HepG2 (cell line): ENCODE results near the gene RPS6KA2. TPM values are rescaled to one million over a fixed set of nuclear protein-coding genes. Genes with fewer than 3 reads are reported as not detected.
A peak's percentile ranks its signal among the peaks of the same experiment; 100 is the strongest.

Experiments used
- ATAC-seq: fragments of 200-7000 bp; cut with Tn5 transposase; 3 replicates; pipeline ENCODE4 v1.9.1; 2020; ENCODE audit warnings: mild to moderate bottlenecking, moderate library complexity
- BruUV-seq: library from RNA; stranded (reverse); fragments of 400-500 nt; replicated peaks from 2 replicates; lab custom pipeline; 2021; lab: Mats Ljungman, UMichigan
- CTCF ChIA-PET: fragments of 300-600 bp; formaldehyde crosslinking; extraction: SDS; loops from one replicate; lab custom pipeline; 2021; ENCODE audit warnings: low total read pairs, inconsistent platforms, low intra/inter-chr PET ratio; lab: Yijun Ruan, JAX
- POLR2A ChIA-PET: fragments of 350-600 bp; sonication (Branson Sonifier 250); formaldehyde crosslinking; loops from one replicate; lab custom pipeline; 2020; ENCODE audit warnings: antibody characterized with exemption, inconsistent platforms; lab: Yijun Ruan, JAX
- DNase-seq: peaks from one replicate; pipeline ENCODE4 v3.0.0-alpha.2; 2015; ENCODE audit warnings: low spot score
- FAIRE-seq: peaks from 3 replicates; lab custom pipeline; 2011; peaks lifted over from hg19 to GRCh38; lab: Jason Lieb, UNC
- H2AFZ ChIP-seq: one replicate; pipeline ENCODE4 v1.6.1; 2011; ENCODE audit warnings: low read length, inconsistent platforms
- H3K27ac ChIP-seq: fragments of 300-600 bp; 3 replicates; pipeline ENCODE4 v1.8.0; 2011; ENCODE audit warnings: mixed run types, mild to moderate bottlenecking, mixed read lengths, low read length, inconsistent platforms; ENCODE audit not compliant: insufficient read depth; ENCODE audit errors: extremely low read length
- H3K27me3 ChIP-seq, 2 experiments: fragments of 200-600 bp in 1 of 2; 2 replicates in 1 of 2; 3 replicates in 1 of 2; pipeline versions ENCODE4 v1.6.0 to v1.8.0; 2011; ENCODE audit warnings: low read length in 2 of 2, mild to moderate bottlenecking in 2 of 2, moderate library complexity in 2 of 2, inconsistent platforms in 1 of 2; ENCODE audit not compliant: insufficient read depth in 2 of 2, control insufficient read depth in 1 of 2
- H3K36me3 ChIP-seq, 2 experiments: fragments of 200-600 bp in 1 of 2; replicated peaks in 1 of 2; 2 replicates in 1 of 2; 3 replicates in 1 of 2; pipeline versions ENCODE4 v1.5.1 to v1.8.0; 2011; ENCODE audit warnings: low read length in 2 of 2, inconsistent platforms in 1 of 2; ENCODE audit not compliant: insufficient read depth in 2 of 2, control insufficient read depth in 1 of 2
- H3K4me1 ChIP-seq: 2 replicates; pipeline ENCODE4 v1.5.1; 2012; ENCODE audit warnings: low read length, inconsistent platforms; ENCODE audit not compliant: insufficient read depth
- H3K4me2 ChIP-seq: 2 replicates; pipeline ENCODE4 v1.6.0; 2011; ENCODE audit warnings: low read depth, low read length, inconsistent platforms
- H3K4me3 ChIP-seq, 3 experiments: fragments of 200-600 bp in 1 of 3; sonication (generic), shearing (Covaris generic) in 1 of 3; replicated peaks in 1 of 3; 2 replicates each; pipeline ENCODE4 v1.5.1; 2011 to 2016; ENCODE audit warnings: low read length in 3 of 3, inconsistent platforms in 2 of 3, low read depth in 2 of 3, mild to moderate bottlenecking in 2 of 3, control low read depth in 1 of 3, mixed read lengths in 1 of 3; ENCODE audit not compliant: insufficient read depth in 1 of 3
- H3K79me2 ChIP-seq: one replicate; pipeline ENCODE4 v1.6.1; 2011; ENCODE audit warnings: low read length, inconsistent platforms; ENCODE audit not compliant: insufficient read depth
- H3K9ac ChIP-seq: 2 replicates; pipeline ENCODE4 v1.6.0; 2011; ENCODE audit warnings: mild to moderate bottlenecking, low read depth, low read length, inconsistent platforms; ENCODE audit not compliant: insufficient read depth
- H3K9me3 ChIP-seq: 2 replicates; pipeline ENCODE4 v1.5.1; 2012; ENCODE audit warnings: mild to moderate bottlenecking, low read length
- H4K20me1 ChIP-seq: 2 replicates; pipeline ENCODE4 v1.6.0; 2011; ENCODE audit warnings: inconsistent platforms, mild to moderate bottlenecking, low read length, moderate library complexity; ENCODE audit not compliant: insufficient read depth
- ATAD3A ChIP-seq: sonication (generic); formaldehyde crosslinking; IDR thresholded peaks from 2 replicates; pipeline ENCODE4 v1.4.0; 2020; ENCODE audit warnings: missing genetic modification reagents
- ATF7 ChIP-seq, 2 experiments: fragments of 450-650 bp in 1 of 2; sonication (generic) in 1 of 2; formaldehyde crosslinking in 1 of 2; IDR thresholded peaks; 2 replicates each; pipeline versions ENCODE4 v1.4.0 to v1.6.1; 2016 to 2020; ENCODE audit warnings: antibody characterized with exemption in 1 of 2, mild to moderate bottlenecking in 1 of 2, missing genetic modification reagents in 1 of 2
- CC2D1A ChIP-seq: sonication (generic); formaldehyde crosslinking; IDR thresholded peaks from 2 replicates; pipeline ENCODE4 v1.8.1; 2023; ENCODE audit warnings: mild to moderate bottlenecking, missing genetic modification reagents
- DR1 ChIP-seq: sonication (generic); formaldehyde crosslinking; IDR thresholded peaks from 2 replicates; pipeline ENCODE4 v1.8.0; 2021; ENCODE audit warnings: mild to moderate bottlenecking, missing genetic modification reagents, inconsistent platforms
- HES4 ChIP-seq: sonication (generic); formaldehyde crosslinking; IDR thresholded peaks from 2 replicates; pipeline ENCODE4 v1.9.0; 2021; ENCODE audit warnings: mild to moderate bottlenecking, missing genetic modification reagents, borderline replicate concordance
- TERF1 ChIP-seq: sonication (generic); formaldehyde crosslinking; IDR thresholded peaks from 2 replicates; pipeline ENCODE4 v1.8.0; 2022; ENCODE audit warnings: mild to moderate bottlenecking, missing genetic modification reagents, moderate library complexity
- ZNF503 ChIP-seq: sonication (generic); formaldehyde crosslinking; IDR thresholded peaks from 2 replicates; pipeline ENCODE4 v1.4.0; 2020; ENCODE audit warnings: missing genetic modification reagents
- WGBS: methylation state at CpG from one replicate; pipeline ENCODE4 v1.1.6; 2017; ENCODE audit warnings: low lambda C conversion rate; 5-methylcytosine and 5-hydroxymethylcytosine counted together
- in situ Hi-C: cut with HindIII; loops from 2 replicates; pipeline ENCODE4 v1.10.0; 2017; ENCODE audit warnings: low pct_unique_long_range_greater_than_20kb; ENCODE audit not compliant: extremely low pct_ligation_motif_present
- intact Hi-C: fragments of 100-400 bp; cut with micrococcal nuclease; formaldehyde crosslinking; loops from one replicate; pipeline ENCODE4 v1.10.0; 2022; ENCODE audit not compliant: unreplicated experiment
- polyA plus RNA-seq, 8 experiments: library from polyadenylated mRNA; depleted of rRNA in 3 of 8; stranded (reverse) in 7 of 8; unstranded in 1 of 8; fragments of >200 nt; fragmentation: Illumina TruSeq in 4 of 8; extraction: Trizol in 4 of 8; gene quantifications; 2 replicates each; pipeline versions ENCODE4 v1.2.1 to v1.2.3, GENCODE V29; 2011 to 2016; ENCODE audit warnings: low read depth in 4 of 8, missing spikeins in 1 of 8, mixed read lengths in 1 of 8; ENCODE audit not compliant: insufficient read depth in 1 of 8
- total RNA-seq, 5 experiments: library from RNA; depleted of rRNA; stranded (reverse); fragments of >200 nt; fragmentation: Illumina TruSeq; extraction: Trizol; gene quantifications; 2 replicates each; pipeline ENCODE4 v1.2.3, GENCODE V29; 2016; ENCODE audit warnings: low read depth in 1 of 5
- TF ChIP-seq, protein P1 (sequence below): sonication (generic); formaldehyde crosslinking; IDR thresholded peaks from 2 replicates; pipeline ENCODE4 v1.4.0; 2020; ENCODE audit warnings: missing genetic modification reagents

The RPS6KA2 gene
- total and polyA plus RNA-seq, 2 of the 13 experiments (the other 11 are each of a cell fraction or from before 2014, with no cell fraction given): 0.22 to 0.38 TPM

- POLR2A ChIA-PET: interaction anchor here (4.0 kb wide), 1 partner anchor 9 kb away, joined by 36 read pairs; no protein-coding TSS in a partner anchor
- in situ Hi-C loops: no loop called here
Observed at GRCh38 chr6:166397849-166398248, 229.2 kb downstream of the RPS6KA2 start.

More at GRCh38 chr6:166397849-166398248, 229.2 kb downstream of the RPS6KA2 start:
- 93% methylated on average over 4 of the region's 4 CpGs for WGBS
- H3K4me3 ChIP-seq: no peak overlapping the region
- CTCF ChIA-PET: no interaction called here
- ATAC-seq (no peak), FAIRE-seq (no peak), DNase-seq (no peak)
- no peaks in the 10 kb centered on the region for H3K79me2 ChIP-seq
- H3K27ac ChIP-seq: no peak overlapping the region
- BruUV-seq: no TSS peak
- H4K20me1 ChIP-seq: no peaks in the 10 kb centered on the region
- H3K27me3 ChIP-seq: no peaks in the 10 kb centered on the region
- TF ChIP-seq ATF7 (IDR thresholded peaks at IDR 0.05) (0 out of 2 replicates have a peak, but pooled peaks have one; percentile 1), ATF7 (CRISPR knock-in tag; IDR thresholded peaks at IDR 0.05) (no peak), ATAD3A (CRISPR knock-in tag) (no peak), TERF1 (no peak), HES4 (CRISPR knock-in tag) (0 out of 2 replicates have a peak, but pooled peaks have one; percentile 35), DR1 (CRISPR knock-in tag) (no peak), ZNF503 (no peak), CC2D1A (CRISPR knock-in tag) (no peak)
- TF ChIP-seq, protein P1, sequence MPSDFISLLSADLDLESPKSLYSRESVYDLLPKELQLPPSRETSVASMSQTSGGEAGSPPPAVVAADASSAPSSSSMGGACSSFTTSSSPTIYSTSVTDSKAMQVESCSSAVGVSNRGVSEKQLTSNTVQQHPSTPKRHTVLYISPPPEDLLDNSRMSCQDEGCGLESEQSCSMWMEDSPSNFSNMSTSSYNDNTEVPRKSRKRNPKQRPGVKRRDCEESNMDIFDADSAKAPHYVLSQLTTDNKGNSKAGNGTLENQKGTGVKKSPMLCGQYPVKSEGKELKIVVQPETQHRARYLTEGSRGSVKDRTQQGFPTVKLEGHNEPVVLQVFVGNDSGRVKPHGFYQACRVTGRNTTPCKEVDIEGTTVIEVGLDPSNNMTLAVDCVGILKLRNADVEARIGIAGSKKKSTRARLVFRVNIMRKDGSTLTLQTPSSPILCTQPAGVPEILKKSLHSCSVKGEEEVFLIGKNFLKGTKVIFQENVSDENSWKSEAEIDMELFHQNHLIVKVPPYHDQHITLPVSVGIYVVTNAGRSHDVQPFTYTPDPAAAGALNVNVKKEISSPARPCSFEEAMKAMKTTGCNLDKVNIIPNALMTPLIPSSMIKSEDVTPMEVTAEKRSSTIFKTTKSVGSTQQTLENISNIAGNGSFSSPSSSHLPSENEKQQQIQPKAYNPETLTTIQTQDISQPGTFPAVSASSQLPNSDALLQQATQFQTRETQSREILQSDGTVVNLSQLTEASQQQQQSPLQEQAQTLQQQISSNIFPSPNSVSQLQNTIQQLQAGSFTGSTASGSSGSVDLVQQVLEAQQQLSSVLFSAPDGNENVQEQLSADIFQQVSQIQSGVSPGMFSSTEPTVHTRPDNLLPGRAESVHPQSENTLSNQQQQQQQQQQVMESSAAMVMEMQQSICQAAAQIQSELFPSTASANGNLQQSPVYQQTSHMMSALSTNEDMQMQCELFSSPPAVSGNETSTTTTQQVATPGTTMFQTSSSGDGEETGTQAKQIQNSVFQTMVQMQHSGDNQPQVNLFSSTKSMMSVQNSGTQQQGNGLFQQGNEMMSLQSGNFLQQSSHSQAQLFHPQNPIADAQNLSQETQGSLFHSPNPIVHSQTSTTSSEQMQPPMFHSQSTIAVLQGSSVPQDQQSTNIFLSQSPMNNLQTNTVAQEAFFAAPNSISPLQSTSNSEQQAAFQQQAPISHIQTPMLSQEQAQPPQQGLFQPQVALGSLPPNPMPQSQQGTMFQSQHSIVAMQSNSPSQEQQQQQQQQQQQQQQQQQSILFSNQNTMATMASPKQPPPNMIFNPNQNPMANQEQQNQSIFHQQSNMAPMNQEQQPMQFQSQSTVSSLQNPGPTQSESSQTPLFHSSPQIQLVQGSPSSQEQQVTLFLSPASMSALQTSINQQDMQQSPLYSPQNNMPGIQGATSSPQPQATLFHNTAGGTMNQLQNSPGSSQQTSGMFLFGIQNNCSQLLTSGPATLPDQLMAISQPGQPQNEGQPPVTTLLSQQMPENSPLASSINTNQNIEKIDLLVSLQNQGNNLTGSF: no peak
- intact Hi-C loops: no loop called here
- peaks cover 69% of the 10 kb centered on the region for H3K4me1 ChIP-seq
- H2AFZ ChIP-seq: no peak overlapping the region
- no peak overlapping the region for H3K4me2 ChIP-seq
- H3K9ac ChIP-seq: no peak overlapping the region
- no peaks in the 10 kb centered on the region for H3K36me3 ChIP-seq
- no peaks in the 10 kb centered on the region for H3K9me3 ChIP-seq
